NCI-H1694 treated with DMSO at 0.1 percent for 48 hours (cell line): Measurements from ENCODE around the gene PTX4.
"Not testable (repeated sequence)": the region's sequence is repeated elsewhere in the genome, so short reads cannot be mapped to it uniquely, and the experiment has no call there.

Source experiments
- DNase-seq: peaks from one replicate; lab custom pipeline; 2025; lab: John Stamatoyannopoulos, UW

Gene PTX4

GRCh38 chr16:1443403-1443973 is 45.3 kb downstream of the PTX4 start:
- no peak for DNase-seq

GRCh38 chr16:1442697-1443096 is 46.0 kb downstream of the PTX4 start:
- no peak for DNase-seq

DNA sequence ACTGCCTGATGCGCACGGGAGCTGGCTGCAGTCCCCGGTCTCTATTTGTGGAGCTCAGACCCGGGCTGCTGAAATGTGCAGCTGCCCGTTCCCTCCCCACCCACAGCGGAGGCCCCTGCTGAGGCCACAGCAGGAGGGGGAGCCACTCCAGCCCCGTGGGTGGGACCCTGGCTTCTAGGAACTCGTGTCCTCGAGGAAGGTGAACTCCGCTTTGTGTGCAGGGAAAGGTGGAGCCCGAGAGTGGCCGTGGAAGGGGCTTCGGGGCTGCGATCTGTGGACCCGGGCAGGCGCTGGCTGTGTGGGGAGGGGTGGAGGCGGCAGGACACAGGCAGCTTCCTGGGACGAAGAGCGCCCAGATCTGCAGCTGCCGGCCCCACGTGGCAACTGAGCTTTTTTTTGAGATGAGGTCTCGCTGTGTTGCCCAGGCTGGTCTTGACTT is 47.3 kb downstream of the PTX4 start:
- DNase-seq: no peak

- not testable (repeated sequence) for DNase-seq
Measured at GRCh38 chr16:1439699-1440074, 49.1 kb downstream of the PTX4 start.

DNA sequence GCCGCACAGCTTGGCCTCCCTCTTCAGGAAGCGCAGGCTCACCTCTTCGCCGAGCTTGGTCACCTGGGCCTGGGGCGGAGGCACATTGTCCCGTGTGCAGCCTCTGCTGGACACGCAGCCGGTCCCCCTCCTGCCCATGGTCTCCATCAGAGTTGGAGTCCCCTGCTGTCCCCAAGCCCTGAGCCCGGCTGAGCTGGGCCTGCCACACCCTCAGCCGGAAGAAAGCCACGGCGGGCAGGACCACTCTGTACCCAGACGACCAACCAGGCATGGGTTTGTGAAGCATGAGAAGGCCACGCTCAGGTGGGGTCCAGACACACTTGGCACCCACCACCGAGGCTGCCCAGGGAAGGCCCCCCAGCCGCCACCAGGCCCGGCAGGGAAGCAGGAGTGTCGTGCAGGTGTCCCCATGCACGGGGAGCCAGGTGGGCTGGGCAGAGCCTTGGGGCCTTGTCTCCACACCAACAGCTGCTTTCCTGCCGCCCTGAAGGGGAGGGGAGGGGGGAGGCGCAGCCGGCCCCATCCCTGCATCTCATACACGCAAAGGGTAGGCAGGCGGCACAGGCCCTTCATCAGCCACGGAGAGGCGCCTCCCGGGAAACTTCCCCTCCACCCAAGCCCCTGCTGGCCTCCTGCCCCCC is 49.6 kb downstream of the PTX4 start:
- DNase-seq: no peak

- DNase-seq: no peak
Measured at GRCh38 chr16:1438229-1439057, 50.3 kb downstream of the PTX4 start.

- no peak for DNase-seq
Measured at GRCh38 chr16:1437606-1438005, 51.1 kb downstream of the PTX4 start.

DNA sequence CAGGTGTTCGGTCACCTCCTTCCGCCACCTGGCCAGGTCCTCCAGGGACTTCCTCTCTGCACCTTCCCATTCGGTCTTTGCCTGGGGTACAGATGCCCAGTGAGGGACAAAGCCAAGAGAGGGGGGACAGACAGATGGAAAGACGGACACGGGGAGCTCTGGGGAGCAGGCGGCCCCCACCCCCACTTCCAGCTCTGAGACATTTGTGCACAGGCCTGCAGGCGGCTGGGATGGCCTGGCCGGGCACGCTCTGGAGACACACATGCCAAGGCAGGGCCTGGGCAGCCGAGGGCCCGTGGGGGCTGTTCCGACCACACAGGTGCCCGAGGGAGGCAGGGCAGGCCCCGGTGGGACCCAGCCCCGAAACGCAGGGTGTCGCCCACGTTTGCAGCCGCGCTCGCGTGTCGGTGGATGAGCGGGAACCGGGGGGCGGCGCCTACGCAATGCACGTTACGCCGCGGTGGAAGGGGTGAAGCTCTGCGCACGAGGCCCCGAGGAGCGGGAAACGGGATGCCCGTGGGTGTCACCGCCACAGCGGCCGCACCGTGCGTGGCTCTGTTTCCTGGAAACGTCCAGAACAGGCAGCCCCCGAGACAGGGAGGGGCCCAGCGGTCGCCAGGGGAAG is 51.9 kb downstream of the PTX4 start:
- DNase-seq: no peak

GRCh38 chr16:1435921-1436697 is 52.6 kb downstream of the PTX4 start:
- DNase-seq: no peak
